HUES6 (cell line): ENCODE measurements around the gene SIDT2.

Experiments used
- H3K27ac ChIP-seq: 2 replicates; pipeline ENCODE4 v1.7.0; 2013; ENCODE audit warnings: low read depth, mild to moderate bottlenecking, low read length, inconsistent platforms
- H3K27me3 ChIP-seq: 2 replicates; pipeline ENCODE4 v1.6.1; 2013; ENCODE audit warnings: low read length; ENCODE audit not compliant: control insufficient read depth, insufficient read depth
- H3K36me3 ChIP-seq: 2 replicates; pipeline ENCODE4 v1.6.1; 2013; ENCODE audit warnings: low read length; ENCODE audit not compliant: control insufficient read depth, insufficient read depth
- H3K4me1 ChIP-seq: 2 replicates; pipeline ENCODE4 v1.6.1; 2013; ENCODE audit warnings: low read length; ENCODE audit not compliant: control insufficient read depth, insufficient read depth
- H3K4me3 ChIP-seq: 2 replicates; pipeline ENCODE4 v1.5.1; 2013; ENCODE audit warnings: low read depth, low read length
- H3K9ac ChIP-seq: one replicate; pipeline ENCODE4 v1.6.1; 2013; ENCODE audit warnings: mild to moderate bottlenecking, low read length
- H3K9me3 ChIP-seq: 2 replicates; pipeline ENCODE4 v1.6.1; 2013; ENCODE audit warnings: low read depth, low read length; ENCODE audit not compliant: control insufficient read depth, insufficient read depth

The SIDT2 gene

GRCh38 chr11:117219455-117219854 is 40.9 kb downstream of the SIDT2 start:
- peaks cover 72% of the 10 kb centered on the region for H3K36me3 ChIP-seq
- no peaks in the 10 kb centered on the region for H3K27me3 ChIP-seq
- no peak overlapping the region for H3K9ac ChIP-seq

GRCh38 chr11:117219995-117220394 is 41.5 kb downstream of the SIDT2 start:
- H3K9ac ChIP-seq: no peak overlapping the region
- H3K4me1 ChIP-seq: peaks cover 9% of the 10 kb centered on the region; the same call in 1 of the 2 replicates
- H3K36me3 ChIP-seq: peaks cover 70% of the 10 kb centered on the region
- H3K27ac ChIP-seq: no peak overlapping the region
- H3K27me3 ChIP-seq: no peaks in the 10 kb centered on the region
- H3K4me3 ChIP-seq: no peak overlapping the region
- no peaks in the 10 kb centered on the region for H3K9me3 ChIP-seq

More at GRCh38 chr11:117219455-117219854, 40.9 kb downstream of the SIDT2 start:
- Histone ChIP-seq H3K4me1 (peaks cover 9% of the 10 kb centered on the region; the same call in 1 of the 2 replicates), H3K27ac (no peak overlapping the region), H3K4me3 (no peak overlapping the region), H3K9me3 (no peaks in the 10 kb centered on the region)

- Histone ChIP-seq H3K9ac (no peak overlapping the region), H3K9me3 (no peaks in the 10 kb centered on the region), H3K4me1 (peaks cover 9% of the 10 kb centered on the region; the same call in 1 of the 2 replicates), H3K36me3 (peaks cover 74% of the 10 kb centered on the region), H3K4me3 (no peak overlapping the region), H3K27ac (no peak overlapping the region), H3K27me3 (no peaks in the 10 kb centered on the region)
Observed at GRCh38 chr11:117220568-117220967, 42.0 kb downstream of the SIDT2 start.

GRCh38 chr11:117220999-117221774 is 42.6 kb downstream of the SIDT2 start:
- peaks cover 9% of the 10 kb centered on the region; the same call in 1 of the 2 replicates for H3K4me1 ChIP-seq
- H3K9me3 ChIP-seq: no peaks in the 10 kb centered on the region
- H3K36me3 ChIP-seq: peaks cover 72% of the 10 kb centered on the region
- no peaks in the 10 kb centered on the region for H3K27me3 ChIP-seq
- no peak overlapping the region for H3K27ac ChIP-seq
- no peak overlapping the region for H3K9ac ChIP-seq
- H3K4me3 ChIP-seq: no peak overlapping the region

GRCh38 chr11:117221775-117222517 is 43.4 kb downstream of the SIDT2 start:
- no peak overlapping the region for H3K4me3 ChIP-seq

GRCh38 chr11:117222991-117223740 is 44.6 kb downstream of the SIDT2 start:
- peaks cover 9% of the 10 kb centered on the region; the same call in 1 of the 2 replicates for H3K4me1 ChIP-seq
- no peaks in the 10 kb centered on the region for H3K9me3 ChIP-seq
- H3K27ac ChIP-seq: no peak overlapping the region
- no peaks in the 10 kb centered on the region for H3K27me3 ChIP-seq
- H3K9ac ChIP-seq: no peak overlapping the region
- peaks cover 71% of the 10 kb centered on the region for H3K36me3 ChIP-seq
- H3K4me3 ChIP-seq: no peak overlapping the region

More at GRCh38 chr11:117221775-117222517, 43.4 kb downstream of the SIDT2 start:
- H3K9me3 ChIP-seq: no peaks in the 10 kb centered on the region
- peaks cover 72% of the 10 kb centered on the region for H3K36me3 ChIP-seq
- no peaks in the 10 kb centered on the region for H3K27me3 ChIP-seq
- peaks cover 9% of the 10 kb centered on the region; the same call in 1 of the 2 replicates for H3K4me1 ChIP-seq
- no peak overlapping the region for H3K9ac ChIP-seq
- H3K27ac ChIP-seq: no peak overlapping the region

- Histone ChIP-seq H3K4me1 (peaks cover 9% of the 10 kb centered on the region; the same call in 1 of the 2 replicates), H3K27me3 (no peaks in the 10 kb centered on the region), H3K36me3 (peaks cover 69% of the 10 kb centered on the region), H3K4me3 (no peak overlapping the region), H3K9ac (no peak overlapping the region), H3K9me3 (no peaks in the 10 kb centered on the region), H3K27ac (no peak overlapping the region)
Observed at GRCh38 chr11:117223741-117224689, 45.5 kb downstream of the SIDT2 start.

- peaks cover 9% of the 10 kb centered on the region; the same call in 1 of the 2 replicates for H3K4me1 ChIP-seq
- no peaks in the 10 kb centered on the region for H3K27me3 ChIP-seq
- no peak overlapping the region for H3K4me3 ChIP-seq
- H3K9me3 ChIP-seq: no peaks in the 10 kb centered on the region
- peaks cover 69% of the 10 kb centered on the region for H3K36me3 ChIP-seq
- H3K9ac ChIP-seq: no peak overlapping the region
- H3K27ac ChIP-seq: no peak overlapping the region
Observed at GRCh38 chr11:117225553-117226170, 47.1 kb downstream of the SIDT2 start.

GRCh38 chr11:117226388-117227385 is 48.1 kb downstream of the SIDT2 start:
- H3K4me1 ChIP-seq: peaks cover 13% of the 10 kb centered on the region; the same call in 1 of the 2 replicates
- H3K27ac ChIP-seq: no peak overlapping the region
- H3K4me3 ChIP-seq: no peak overlapping the region
- H3K27me3 ChIP-seq: no peaks in the 10 kb centered on the region
- peaks cover 63% of the 10 kb centered on the region for H3K36me3 ChIP-seq
- H3K9ac ChIP-seq: peak overlapping the region; percentile 10
- H3K9me3 ChIP-seq: no peaks in the 10 kb centered on the region
